Measurements from ENCODE around the gene REC114.

- TF ChIP-seq POLR2A (IDR thresholded peaks at IDR 0.05; ENCODE audit: low read length) = no peak
- no peak for TF ChIP-seq GATA1 (IDR thresholded peaks at IDR 0.05; ENCODE audit: low read depth, low read length)
Observed at GRCh38 chr15:73442421-73442820, 543 bp upstream of the REC114 start.
